Stimulated activated naive CD8-positive, alpha-beta T cell treated with anti-CD3 and anti-CD28 coated beads, Interleukin-15, amount 100 ng/mL, for 72 hours (primary cell): ENCODE data around the gene KRTAP13-4.

Source experiments
- ATAC-seq: fragments of 150-1000 bp; cut with Tn5 transposase; 2 replicates; pipeline ENCODE4 v1.10.0; 2021; ENCODE audit warnings: mild to moderate bottlenecking, moderate library complexity
- DNase-seq, 2 donors: peaks; one replicate each; pipeline ENCODE4 v3.0.0; 2021 to 2022
- H3K27ac Mint-ChIP-seq, 2 donors: one replicate each; pipeline ENCODE4 v1.8.0; 2022; ENCODE audit warnings: mild to moderate bottlenecking in 2 of 2, mixed read lengths in 2 of 2, moderate library complexity in 2 of 2
- H3K27me3 Mint-ChIP-seq: one replicate; pipeline ENCODE4 v1.8.0; 2022; ENCODE audit warnings: mixed read lengths
- H3K4me1 Mint-ChIP-seq: one replicate; pipeline ENCODE4 v1.8.0; 2022; ENCODE audit warnings: mild to moderate bottlenecking, mixed read lengths
- H3K4me3 Mint-ChIP-seq, 2 donors: one replicate each; pipeline ENCODE4 v1.8.0; 2022; ENCODE audit warnings: mild to moderate bottlenecking in 2 of 2, mixed read lengths in 2 of 2, moderate library complexity in 1 of 2
- H3K9me3 Mint-ChIP-seq, 2 donors: one replicate each; pipeline ENCODE4 v1.8.0; 2022; ENCODE audit warnings: mixed read lengths in 2 of 2

Gene KRTAP13-4, protein sequence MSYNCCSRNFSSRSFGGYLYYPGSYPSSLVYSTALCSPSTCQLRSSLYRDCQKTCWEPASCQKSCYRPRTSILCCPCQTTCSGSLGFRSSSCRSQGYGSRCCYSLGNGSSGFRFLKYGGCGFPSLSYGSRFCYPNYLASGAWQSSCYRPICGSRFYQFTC

DNA sequence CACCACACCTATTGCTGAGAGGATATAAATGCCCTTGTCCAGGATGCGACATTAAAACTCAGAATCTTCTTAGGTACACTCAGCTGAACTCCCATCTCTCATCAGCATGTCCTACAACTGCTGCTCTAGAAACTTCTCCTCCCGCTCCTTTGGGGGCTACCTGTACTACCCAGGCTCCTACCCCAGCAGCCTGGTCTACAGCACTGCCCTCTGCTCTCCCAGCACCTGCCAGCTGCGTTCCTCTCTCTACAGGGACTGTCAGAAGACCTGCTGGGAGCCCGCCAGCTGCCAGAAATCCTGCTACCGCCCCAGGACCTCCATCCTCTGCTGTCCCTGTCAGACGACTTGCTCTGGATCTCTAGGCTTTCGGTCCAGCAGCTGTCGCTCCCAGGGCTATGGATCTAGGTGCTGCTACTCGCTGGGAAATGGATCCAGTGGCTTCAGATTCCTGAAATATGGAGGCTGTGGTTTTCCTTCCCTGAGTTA lies at the start of gene KRTAP13-4:
KRTAP13-4 (plus strand) TSS at position 51 of the 486 bp plus-strand sequence; CDS start at position 107, 56 bp downstream.
- no peak for ATAC-seq
- Mint-ChIP-seq H3K27me3 (no peaks in the 10 kb centered on the region), H3K27ac (no peak within 1 kb of the TSS), H3K9me3 (no peaks in the 10 kb centered on the region), H3K4me1 (no peaks in the 10 kb centered on the region), H3K4me3 (no peak within 1 kb of the TSS)
- DNase-seq = no peak

DNA sequence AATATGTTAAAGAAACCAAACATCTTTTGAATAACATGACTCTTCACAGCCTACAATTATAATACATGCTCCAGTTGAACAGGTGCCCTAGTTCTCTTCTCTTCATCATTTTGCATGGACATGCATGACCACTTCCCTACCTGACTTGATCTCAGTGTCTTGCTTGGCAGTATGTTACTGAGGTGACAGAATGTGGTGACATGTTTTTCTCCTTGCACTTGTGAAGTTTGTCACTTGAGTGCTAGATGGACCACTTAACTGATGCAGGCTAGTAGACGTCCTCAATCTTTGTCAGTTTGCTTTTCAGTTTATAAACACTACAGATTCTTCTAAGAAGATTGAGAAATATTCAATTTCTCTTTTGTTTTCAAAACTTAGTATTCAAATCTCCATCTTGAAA lies 47.8 kb upstream of the KRTAP13-4 start:
- Mint-ChIP-seq H3K4me3 (no peak overlapping the region), H3K4me1 (no peaks in the 10 kb centered on the region), H3K27ac (no peak overlapping the region), H3K27me3 (peaks cover 23% of the 10 kb centered on the region), H3K9me3 (peaks cover 0 to 12% of the 10 kb centered on the region in 2 donors)
- DNase-seq (no peak), ATAC-seq (no peak)

DNA sequence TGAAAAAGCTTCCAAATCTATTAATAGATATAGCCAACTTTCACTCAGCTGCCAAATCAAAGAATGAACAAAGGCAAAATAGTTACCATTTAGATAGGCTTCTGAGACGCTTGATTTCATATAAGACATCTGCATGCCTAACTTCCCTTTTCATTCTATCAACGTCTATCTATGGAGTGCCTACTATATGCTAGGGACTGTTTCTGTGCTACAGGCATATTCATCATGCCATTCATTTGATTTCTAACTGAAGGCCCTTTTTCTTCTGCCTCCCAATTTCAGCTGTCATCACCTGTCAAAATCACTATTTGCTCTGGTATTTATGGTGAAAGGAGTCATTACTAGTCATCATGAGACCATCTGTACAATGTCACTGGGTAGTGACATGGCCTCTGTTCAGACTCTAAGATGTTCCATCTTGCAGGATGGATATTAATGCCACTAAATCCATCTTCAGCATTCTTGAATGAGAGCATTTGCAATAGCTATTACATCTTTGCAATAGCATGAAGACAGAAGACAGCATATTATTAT lies 38.5 kb upstream of the KRTAP13-4 start:
- Mint-ChIP-seq H3K27me3 (peaks cover 12% of the 10 kb centered on the region), H3K4me3 (no peak overlapping the region), H3K9me3 (peaks cover 5 to 7% of the 10 kb centered on the region in 2 donors), H3K4me1 (no peaks in the 10 kb centered on the region), H3K27ac (no peak overlapping the region)
- DNase-seq (no peak), ATAC-seq (no peak)

DNA sequence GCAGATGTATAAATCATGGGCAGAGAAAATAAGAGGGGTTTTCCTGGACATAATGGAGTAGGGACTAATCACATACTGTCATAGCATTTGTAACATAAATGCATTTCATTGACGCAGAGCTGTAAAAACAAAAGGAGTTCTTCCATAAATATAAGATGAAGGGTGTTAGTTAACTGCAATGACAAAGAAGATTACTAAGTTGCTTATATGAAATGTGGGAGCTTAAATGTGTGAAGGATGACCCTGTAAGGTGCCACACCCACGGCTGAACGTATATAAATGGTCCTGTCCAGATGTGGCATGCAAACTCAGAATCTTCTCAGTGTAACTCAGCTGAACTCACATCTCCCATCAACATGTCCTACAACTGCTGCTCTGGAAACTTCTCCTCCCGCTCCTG lies 34.3 kb upstream of the KRTAP13-4 start, which contains the start of gene KRTAP13-1:
KRTAP13-1 (plus strand) TSS at position 301 of the 400 bp plus-strand sequence; CDS start at position 357, 56 bp downstream.
- DNase-seq (no peak), ATAC-seq (no peak)
- Mint-ChIP-seq H3K27me3 (peaks cover 6% of the 10 kb centered on the region), H3K4me1 (no peaks in the 10 kb centered on the region), H3K27ac (no peak within 1 kb of the TSS), H3K4me3 (no peak within 1 kb of the TSS), H3K9me3 (no peaks in the 10 kb centered on the region)

DNA sequence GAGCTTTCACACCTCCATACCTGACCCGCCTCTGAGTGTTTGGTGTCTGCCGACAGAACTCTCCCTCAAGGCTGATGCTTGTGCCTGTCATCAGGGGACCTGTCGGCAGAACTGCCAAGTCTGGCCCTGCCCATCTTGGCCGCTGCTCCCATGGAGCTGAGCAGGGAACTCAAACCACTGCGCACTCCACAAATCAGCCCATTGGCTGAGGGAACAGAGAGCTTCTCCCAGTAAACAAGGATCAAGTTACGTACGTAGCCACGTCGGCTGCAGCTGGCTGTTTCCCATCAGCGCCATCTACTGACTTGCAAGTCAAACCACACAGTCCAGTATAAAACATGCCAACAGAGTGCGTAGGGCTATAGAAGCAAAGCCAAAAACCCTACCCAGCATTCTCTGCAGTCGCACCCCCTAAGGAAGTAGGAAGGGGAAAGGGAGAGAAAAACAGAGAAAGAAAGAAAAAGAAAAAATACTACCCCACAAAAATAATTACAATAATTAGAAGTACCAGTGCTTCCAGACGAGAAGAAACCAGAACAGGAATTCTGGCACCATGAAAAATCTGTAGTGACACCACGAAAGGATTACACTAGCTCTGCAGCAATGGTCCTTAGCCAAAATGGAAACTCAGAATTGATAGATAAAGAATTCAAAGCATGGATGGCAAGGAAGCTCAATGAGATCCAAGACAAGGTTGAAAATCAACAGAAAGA lies 21.1 kb upstream of the KRTAP13-4 start:
- H3K4me1 Mint-ChIP-seq = no peaks in the 10 kb centered on the region
- no peak overlapping the region for H3K27ac Mint-ChIP-seq
- DNase-seq (no peak), ATAC-seq (peak; percentile 46)
- no peak overlapping the region for H3K4me3 Mint-ChIP-seq
- H3K27me3 Mint-ChIP-seq = peaks cover 20% of the 10 kb centered on the region
- peaks cover 0 to 5% of the 10 kb centered on the region in 2 donors for H3K9me3 Mint-ChIP-seq

DNA sequence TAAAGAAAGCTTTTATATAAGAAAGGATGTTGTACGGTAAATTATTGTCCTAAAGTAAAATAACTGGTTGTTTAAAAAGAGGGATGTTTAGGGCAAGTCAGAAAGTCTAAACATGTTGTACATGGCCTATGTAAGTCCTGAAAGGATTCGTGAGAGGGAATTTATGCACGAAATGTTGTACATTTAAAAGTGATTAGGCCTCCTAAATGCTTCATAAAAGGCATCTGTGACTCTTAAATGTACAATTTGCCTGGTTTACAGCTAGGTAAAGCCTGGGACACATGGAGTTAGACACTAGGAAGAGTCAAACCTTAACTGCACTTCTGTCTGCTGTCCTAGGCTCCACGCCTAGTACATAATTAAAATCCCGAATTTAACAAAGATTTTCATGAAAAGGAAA lies 14.0 kb upstream of the KRTAP13-4 start:
- H3K27ac Mint-ChIP-seq = no peak overlapping the region
- H3K27me3 Mint-ChIP-seq = peaks cover 8% of the 10 kb centered on the region
- H3K9me3 Mint-ChIP-seq = no peaks in the 10 kb centered on the region
- DNase-seq (no peak), ATAC-seq (no peak)
- H3K4me1 Mint-ChIP-seq = no peaks in the 10 kb centered on the region
- no peak overlapping the region for H3K4me3 Mint-ChIP-seq

DNA sequence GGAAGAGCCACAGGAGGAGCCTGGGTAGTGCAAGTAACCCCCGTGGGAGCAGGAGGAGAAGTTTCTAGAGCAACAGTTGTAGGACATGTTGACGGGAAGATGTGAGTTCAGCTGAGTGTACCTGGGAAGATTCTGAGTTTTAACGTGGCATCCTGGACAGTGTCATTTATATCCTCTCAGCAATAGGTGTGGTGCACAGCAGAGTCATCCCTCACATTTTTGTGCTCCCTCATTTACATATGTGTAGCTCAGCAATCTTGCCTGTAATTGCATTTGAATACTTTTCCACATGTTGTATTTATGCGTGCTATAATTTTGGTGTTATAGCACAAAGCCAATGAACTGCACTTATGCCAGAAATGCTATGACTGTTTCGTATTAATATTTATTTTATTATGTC lies 4.2 kb upstream of the KRTAP13-4 start, which contains the start of gene KRTAP13-3:
KRTAP13-3 (minus strand) TSS at position 101 of the 400 bp plus-strand sequence; CDS start at position 87, 14 bp downstream.
- Mint-ChIP-seq H3K27me3 (no peaks in the 10 kb centered on the region), H3K4me1 (no peaks in the 10 kb centered on the region), H3K4me3 (no peak within 1 kb of the TSS), H3K9me3 (no peaks in the 10 kb centered on the region), H3K27ac (no peak within 1 kb of the TSS)
- DNase-seq = no peak
- no peak for ATAC-seq

DNA sequence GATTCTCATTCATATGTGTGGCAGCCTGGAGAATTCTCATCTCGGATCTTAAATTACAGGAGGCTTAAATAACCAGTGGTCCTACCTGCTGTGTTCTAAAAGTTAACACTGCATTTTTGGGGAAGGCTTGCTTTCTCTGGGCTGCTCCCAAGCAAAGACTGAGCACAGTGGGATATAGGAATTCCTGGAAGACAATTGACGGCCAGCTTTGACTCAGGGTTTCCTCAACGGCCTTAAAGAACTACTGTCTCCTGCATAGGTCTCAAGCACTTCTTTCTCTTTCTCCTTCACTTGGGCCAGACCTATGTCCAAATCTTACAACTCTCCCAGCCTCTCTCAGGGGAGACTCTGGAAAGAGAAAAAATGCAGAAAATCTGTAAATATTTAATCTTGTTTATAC lies 3.3 kb upstream of the KRTAP13-4 start:
- Mint-ChIP-seq H3K27ac (no peak overlapping the region), H3K4me3 (no peak overlapping the region), H3K9me3 (no peaks in the 10 kb centered on the region), H3K27me3 (no peaks in the 10 kb centered on the region), H3K4me1 (no peaks in the 10 kb centered on the region)
- ATAC-seq (no peak), DNase-seq (no peak)

DNA sequence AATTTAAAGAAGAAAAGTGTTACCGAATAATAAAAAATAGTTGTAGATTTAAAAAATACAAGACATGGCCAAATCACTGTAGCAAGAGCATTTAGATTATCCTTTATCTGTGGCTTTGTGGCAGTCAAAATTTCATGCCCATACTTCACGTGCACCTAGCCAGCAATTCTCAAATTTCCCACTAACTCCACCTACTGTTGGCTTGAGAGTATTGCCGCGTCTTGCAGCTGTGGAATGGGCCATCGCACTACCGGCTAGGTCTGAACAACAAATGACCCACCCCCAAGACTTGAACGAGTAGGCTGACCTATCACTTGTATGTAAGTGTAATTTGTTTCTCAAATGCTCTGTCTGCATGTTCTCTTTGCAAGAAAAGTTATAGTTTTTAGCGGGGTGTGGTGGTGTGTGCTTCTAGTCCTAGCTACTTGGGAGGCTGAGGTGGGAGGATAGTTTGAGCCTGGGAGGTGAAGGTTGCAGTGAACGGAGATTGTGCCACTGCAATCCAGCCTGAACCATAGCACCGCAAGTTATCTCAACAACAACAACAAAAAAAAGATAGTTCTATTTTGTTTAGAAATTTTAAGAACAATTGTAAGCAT lies 4.1 kb downstream of the KRTAP13-4 start:
- peaks cover 13% of the 10 kb centered on the region for H3K27me3 Mint-ChIP-seq
- no peak overlapping the region for H3K27ac Mint-ChIP-seq
- no peaks in the 10 kb centered on the region for H3K4me1 Mint-ChIP-seq
- ATAC-seq (peak; percentile 60), DNase-seq (peak; percentile 5 to 13)
- no peaks in the 10 kb centered on the region for H3K9me3 Mint-ChIP-seq
- H3K4me3 Mint-ChIP-seq = no peak overlapping the region

DNA sequence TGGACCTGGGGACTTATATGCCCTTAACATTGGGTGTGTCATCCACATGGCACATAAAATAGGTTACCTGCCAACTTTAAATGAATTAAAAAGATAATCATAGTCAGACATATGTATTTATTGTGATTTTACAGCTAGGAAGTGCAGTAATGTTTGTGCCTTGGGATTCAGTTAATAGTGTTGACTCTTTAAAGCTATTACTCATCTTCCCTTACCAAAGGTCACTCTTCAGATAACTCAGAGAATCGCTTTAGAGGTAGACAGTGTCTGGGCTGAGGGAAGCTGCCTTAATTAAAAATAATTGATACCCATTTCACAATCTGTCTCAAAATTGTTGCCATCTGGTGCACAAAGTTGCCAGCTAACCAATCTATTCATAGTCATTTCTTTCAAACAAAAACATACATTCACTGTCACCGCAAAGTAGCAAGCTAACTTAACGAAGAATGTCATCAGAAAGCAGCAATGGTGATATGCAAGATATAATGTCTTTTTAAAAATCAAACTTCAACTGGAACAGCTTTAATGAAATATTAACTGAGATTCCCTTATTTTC lies 7.1 kb downstream of the KRTAP13-4 start:
- peaks cover 13% of the 10 kb centered on the region for H3K27me3 Mint-ChIP-seq
- no peak overlapping the region for H3K4me3 Mint-ChIP-seq
- H3K27ac Mint-ChIP-seq = no peak overlapping the region
- H3K9me3 Mint-ChIP-seq = no peaks in the 10 kb centered on the region
- H3K4me1 Mint-ChIP-seq = no peaks in the 10 kb centered on the region
- ATAC-seq (no peak), DNase-seq (no peak)

DNA sequence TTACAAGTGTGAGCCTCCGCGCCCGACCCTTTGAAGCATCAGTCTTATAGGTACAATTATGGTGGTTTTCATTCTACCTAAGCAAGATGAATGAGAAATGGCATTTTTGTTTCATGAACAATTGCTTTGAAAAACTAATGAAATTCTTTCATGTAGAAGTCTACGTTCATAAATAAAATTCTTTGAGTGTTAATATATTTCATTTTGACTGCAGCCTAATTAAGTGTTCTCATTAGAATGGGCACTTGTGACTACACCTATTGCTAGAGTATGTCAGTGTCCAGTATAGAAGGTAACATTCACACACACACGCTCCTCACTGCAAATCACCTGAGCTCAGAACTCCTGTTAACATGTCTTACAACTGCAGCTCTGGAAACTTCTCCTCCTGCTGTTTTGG lies 10.0 kb downstream of the KRTAP13-4 start, which contains the start of gene KRTAP15-1:
KRTAP15-1 (plus strand) TSS at position 301 of the 400 bp plus-strand sequence; CDS start at position 354, 53 bp downstream.
- Mint-ChIP-seq H3K4me1 (no peaks in the 10 kb centered on the region), H3K4me3 (no peak within 1 kb of the TSS), H3K27me3 (peaks cover 13% of the 10 kb centered on the region), H3K9me3 (no peaks in the 10 kb centered on the region), H3K27ac (no peak within 1 kb of the TSS)
- ATAC-seq (no peak), DNase-seq (no peak)

DNA sequence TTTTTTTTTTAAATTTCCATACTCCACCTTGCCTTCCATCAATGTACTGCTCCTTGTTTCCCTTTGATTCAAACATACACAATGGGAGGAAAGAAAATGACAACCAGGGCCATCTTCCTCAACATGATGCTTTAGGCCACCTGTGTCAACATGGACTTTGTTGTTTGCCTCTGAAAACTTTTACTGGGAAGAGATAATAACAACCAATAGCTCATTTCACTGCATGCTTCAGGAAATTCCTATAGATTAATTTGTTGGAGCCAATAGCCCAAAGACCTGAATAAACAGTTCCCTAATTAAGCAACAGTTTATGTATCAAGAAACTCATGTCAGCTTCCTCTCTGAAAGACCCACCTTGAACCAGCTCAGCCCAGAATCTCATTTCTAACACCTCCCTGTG lies 13.2 kb downstream of the KRTAP13-4 start:
- DNase-seq (no peak), ATAC-seq (no peak)
- Mint-ChIP-seq H3K27ac (peak overlapping the region in 1 of 2 donors; percentile 55), H3K27me3 (no peaks in the 10 kb centered on the region), H3K4me3 (no peak overlapping the region), H3K4me1 (no peaks in the 10 kb centered on the region), H3K9me3 (no peaks in the 10 kb centered on the region)

DNA sequence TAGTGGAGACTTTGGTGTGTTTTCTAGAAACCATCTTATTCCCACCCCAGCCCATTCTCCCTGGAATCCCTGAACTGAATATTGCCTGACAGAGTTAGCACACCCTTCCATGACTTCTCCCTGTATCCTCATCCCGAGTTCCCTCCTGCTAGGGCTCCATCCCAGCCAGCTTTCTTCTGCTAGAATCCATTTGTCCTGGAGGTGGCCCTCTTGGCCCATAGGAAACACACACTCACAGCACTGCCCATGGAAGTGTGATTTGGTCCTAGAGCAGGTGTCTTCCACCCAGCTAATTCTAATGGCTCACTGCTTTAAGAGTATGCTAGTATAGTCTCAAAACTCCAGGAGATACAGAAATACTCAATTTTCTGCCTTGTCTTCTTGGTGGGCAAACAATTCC lies 14.2 kb downstream of the KRTAP13-4 start:
- Mint-ChIP-seq H3K9me3 (no peaks in the 10 kb centered on the region), H3K4me1 (no peaks in the 10 kb centered on the region), H3K27ac (peak overlapping the region in 1 of 2 donors; percentile 90), H3K27me3 (no peaks in the 10 kb centered on the region), H3K4me3 (no peak overlapping the region)
- ATAC-seq (no peak), DNase-seq (no peak)

DNA sequence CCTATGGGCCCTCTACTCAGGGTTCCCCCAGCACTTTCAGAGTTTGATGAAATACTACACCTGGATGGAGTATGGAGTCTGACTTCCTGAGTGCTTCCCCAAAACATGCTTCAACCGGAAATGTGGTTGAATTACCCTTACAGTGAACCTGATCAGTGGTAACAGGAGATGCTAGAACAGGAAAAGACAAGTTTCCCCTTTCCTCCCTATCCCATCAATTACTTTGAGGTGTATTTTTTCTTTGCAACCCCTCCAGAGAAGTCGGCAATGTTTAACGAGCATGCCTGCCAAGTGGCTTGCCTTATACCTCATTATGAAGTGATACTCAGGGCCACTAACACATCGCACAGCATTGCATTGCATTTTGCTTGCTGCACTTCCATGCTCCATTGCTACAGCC lies 17.0 kb downstream of the KRTAP13-4 start:
- Mint-ChIP-seq H3K27me3 (no peaks in the 10 kb centered on the region), H3K4me3 (no peak overlapping the region), H3K9me3 (no peaks in the 10 kb centered on the region), H3K4me1 (no peaks in the 10 kb centered on the region), H3K27ac (no peak overlapping the region)
- no peak for DNase-seq
- no peak for ATAC-seq

DNA sequence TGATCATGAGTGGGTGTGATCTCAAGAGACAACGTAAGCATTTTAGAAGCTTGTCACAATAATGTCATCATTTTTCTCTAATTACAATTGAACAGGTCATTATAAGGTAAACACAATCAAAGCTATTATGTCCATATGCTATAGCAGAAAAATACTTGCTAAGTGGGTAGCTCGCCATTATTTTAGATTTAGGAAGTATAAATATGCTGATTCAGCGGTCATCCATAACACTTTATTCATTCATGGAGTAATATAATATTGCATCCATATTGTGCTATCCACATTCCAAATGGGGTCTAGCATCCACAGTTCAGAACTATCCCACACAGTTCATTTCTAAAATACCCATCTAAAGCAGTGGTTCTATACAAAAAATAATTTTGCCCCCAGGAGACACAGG lies 18.5 kb downstream of the KRTAP13-4 start:
- Mint-ChIP-seq H3K9me3 (no peaks in the 10 kb centered on the region), H3K27ac (no peak overlapping the region), H3K4me1 (no peaks in the 10 kb centered on the region), H3K4me3 (no peak overlapping the region), H3K27me3 (no peaks in the 10 kb centered on the region)
- DNase-seq (no peak), ATAC-seq (no peak)
